Measurements from ENCODE around the gene SMURF2. TPM values are rescaled to one million over a fixed set of nuclear protein-coding genes. Genes with fewer than 3 reads are reported as not detected.

SMURF2 gene
- total and polyA plus RNA-seq, 10 donors, result 5.4 to 35.7 (median 25.0) TPM

- Histone ChIP-seq H3K27me3 (replicated peaks in 1 of 7) (no peaks in the 10 kb centered on the region), H3K4me3 (no peak overlapping the region), H3K27ac (peak overlapping the region in 2 of 8 donors; percentile 0 to 1), H3K4me1 (peaks cover 0 to 8% (median 2%) of the 10 kb centered on the region in 6 donors), H3K36me3 (peaks cover 0 to 100% (median 76%) of the 10 kb centered on the region in 6 donors), H3K9me3 (no peaks in the 10 kb centered on the region)
- no peak for TF ChIP-seq POLR2AphosphoS5 (IDR thresholded peaks at IDR 0.05)
- no peak for TF ChIP-seq POLR2A (IDR thresholded peaks at IDR 0.05)
- TF ChIP-seq, protein P1, sequence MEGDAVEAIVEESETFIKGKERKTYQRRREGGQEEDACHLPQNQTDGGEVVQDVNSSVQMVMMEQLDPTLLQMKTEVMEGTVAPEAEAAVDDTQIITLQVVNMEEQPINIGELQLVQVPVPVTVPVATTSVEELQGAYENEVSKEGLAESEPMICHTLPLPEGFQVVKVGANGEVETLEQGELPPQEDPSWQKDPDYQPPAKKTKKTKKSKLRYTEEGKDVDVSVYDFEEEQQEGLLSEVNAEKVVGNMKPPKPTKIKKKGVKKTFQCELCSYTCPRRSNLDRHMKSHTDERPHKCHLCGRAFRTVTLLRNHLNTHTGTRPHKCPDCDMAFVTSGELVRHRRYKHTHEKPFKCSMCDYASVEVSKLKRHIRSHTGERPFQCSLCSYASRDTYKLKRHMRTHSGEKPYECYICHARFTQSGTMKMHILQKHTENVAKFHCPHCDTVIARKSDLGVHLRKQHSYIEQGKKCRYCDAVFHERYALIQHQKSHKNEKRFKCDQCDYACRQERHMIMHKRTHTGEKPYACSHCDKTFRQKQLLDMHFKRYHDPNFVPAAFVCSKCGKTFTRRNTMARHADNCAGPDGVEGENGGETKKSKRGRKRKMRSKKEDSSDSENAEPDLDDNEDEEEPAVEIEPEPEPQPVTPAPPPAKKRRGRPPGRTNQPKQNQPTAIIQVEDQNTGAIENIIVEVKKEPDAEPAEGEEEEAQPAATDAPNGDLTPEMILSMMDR (IDR thresholded peaks at IDR 0.05 in 8 of 11, conservative IDR thresholded peaks at IDR 0.05 in 3 of 11), result no peak
- intact Hi-C loops (cut with DNase I; ENCODE audit: low total_unique reads), result no loop called here
- 69 to 93% (median 88%) methylated on average over 2 of the region's 2 CpGs for WGBS, 5 donors
- no peak for DNase-seq
Observed at GRCh38 chr17:64536913-64537312, 125.2 kb downstream of the SMURF2 start.

DNA sequence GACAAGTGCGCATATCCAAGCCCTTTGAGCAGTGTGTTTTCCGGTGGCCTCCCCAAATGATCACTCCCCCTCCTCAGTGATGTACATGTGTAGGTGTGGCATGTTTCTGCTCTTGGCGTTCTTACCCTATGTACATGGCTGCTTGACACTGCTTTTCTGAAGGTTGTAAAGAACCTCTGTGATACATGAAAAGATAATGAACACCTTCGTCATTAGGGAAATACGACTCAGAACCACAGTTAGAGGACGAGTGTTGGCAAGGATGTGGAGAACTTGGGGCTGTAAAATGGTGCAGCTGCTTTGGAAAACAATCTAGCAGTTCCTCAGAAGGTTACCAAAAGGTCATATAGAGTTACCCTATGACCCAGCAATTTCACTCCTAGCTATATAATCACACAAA lies 126.8 kb downstream of the SMURF2 start:
- H3K36me3 ChIP-seq, result peaks cover 0 to 100% (median 89%) of the 10 kb centered on the region in 6 donors
- H3K9me3 ChIP-seq, result no peaks in the 10 kb centered on the region
- H3K4me3 ChIP-seq, result no peak overlapping the region
- WGBS, 5 donors, result 76 to 81% (median 78%) methylated on average over 6 of the region's 6 CpGs
- intact Hi-C loops (cut with DNase I; ENCODE audit: low total_unique reads), result no loop called here
- TF ChIP-seq, protein P1 (IDR thresholded peaks at IDR 0.05 in 8 of 11, conservative IDR thresholded peaks at IDR 0.05 in 3 of 11), result no peak
- TF ChIP-seq POLR2AphosphoS5 (IDR thresholded peaks at IDR 0.05), result peak in 1 of 3 donors; percentile 15
- peak overlapping the region in 3 of 8 donors; percentile 3 to 14 (median 13) for H3K27ac ChIP-seq
- no peaks in the 10 kb centered on the region for H3K27me3 ChIP-seq (replicated peaks in 1 of 7)
- DNase-seq, result no peak
- peaks cover 0 to 8% (median 2%) of the 10 kb centered on the region in 6 donors for H3K4me1 ChIP-seq

DNA sequence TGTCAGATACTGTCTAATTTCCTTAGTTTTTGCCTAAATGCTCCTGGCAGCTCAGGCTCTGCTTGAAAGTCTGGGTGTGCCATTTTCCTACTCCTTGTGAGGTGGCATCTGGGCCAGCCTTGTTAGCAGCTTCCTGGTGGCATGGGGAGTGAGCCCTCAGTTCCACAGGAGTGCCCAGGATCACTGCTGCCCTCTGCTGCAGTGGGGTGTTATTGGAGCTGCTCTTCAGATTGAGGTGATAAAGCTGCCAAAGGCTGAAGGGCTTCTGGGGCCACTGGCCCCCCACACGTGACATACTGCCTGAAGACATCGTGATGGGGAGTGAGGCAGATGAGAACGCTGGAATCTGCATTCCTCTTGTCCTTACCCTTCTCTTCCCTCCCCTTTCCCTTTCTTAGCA lies 127.9 kb downstream of the SMURF2 start:
- Histone ChIP-seq H3K36me3 (peaks cover 1 to 100% (median 98%) of the 10 kb centered on the region in 6 donors), H3K9me3 (no peaks in the 10 kb centered on the region), H3K27me3 (replicated peaks in 1 of 7) (no peaks in the 10 kb centered on the region), H3K27ac (peak overlapping the region in 6 of 8 donors; percentile 9 to 30 (median 17)), H3K4me3 (no peak overlapping the region), H3K4me1 (peaks cover 0 to 8% (median 2%) of the 10 kb centered on the region in 6 donors)
- TF ChIP-seq, protein P1 (IDR thresholded peaks at IDR 0.05 in 8 of 11, conservative IDR thresholded peaks at IDR 0.05 in 3 of 11), result no peak
- no peak for TF ChIP-seq POLR2AphosphoS5 (IDR thresholded peaks at IDR 0.05)
- no peak for TF ChIP-seq POLR2A (IDR thresholded peaks at IDR 0.05)
- 82 to 90% (median 85%) methylated on average over 3 of the region's 3 CpGs for WGBS, 5 donors
- no peak for DNase-seq
- intact Hi-C loops (cut with DNase I; ENCODE audit: low total_unique reads), result no loop called here

DNA sequence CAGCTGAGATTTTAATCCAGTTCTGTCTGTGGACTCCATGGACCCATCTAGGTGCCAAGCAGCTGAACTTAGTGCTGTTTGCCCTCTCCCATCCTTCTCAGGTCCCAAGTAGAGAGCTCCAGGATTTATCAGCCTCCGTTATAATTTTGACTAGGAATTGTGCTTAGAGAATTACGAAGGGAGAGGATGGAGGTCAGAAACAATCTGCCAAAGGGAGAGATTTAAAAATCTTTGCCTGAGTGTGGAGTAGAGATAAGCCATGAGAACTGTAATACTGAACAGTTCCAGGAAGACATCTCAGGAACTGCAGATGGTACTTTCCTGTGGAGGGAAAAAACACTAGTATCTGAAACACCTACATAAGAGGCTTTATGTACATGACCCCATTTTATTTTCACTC lies 128.3 kb downstream of the SMURF2 start:
- TF ChIP-seq POLR2AphosphoS5 (IDR thresholded peaks at IDR 0.05), result no peak
- TF ChIP-seq, protein P1 (IDR thresholded peaks at IDR 0.05 in 8 of 11, conservative IDR thresholded peaks at IDR 0.05 in 3 of 11), result no peak
- TF ChIP-seq POLR2A (IDR thresholded peaks at IDR 0.05), result no peak
- peak overlapping the region in 5 of 8 donors; percentile 9 to 30 (median 14) for H3K27ac ChIP-seq
- WGBS, 5 donors, result 74 to 90% (median 80%) methylated on average over 2 of the region's 2 CpGs
- intact Hi-C loops (cut with DNase I; ENCODE audit: low total_unique reads), result no loop called here
- no peaks in the 10 kb centered on the region for H3K9me3 ChIP-seq
- H3K4me1 ChIP-seq, result peaks cover 0 to 8% (median 2%) of the 10 kb centered on the region in 6 donors
- H3K4me3 ChIP-seq, result no peak overlapping the region
- H3K27me3 ChIP-seq (replicated peaks in 1 of 7), result no peaks in the 10 kb centered on the region
- no peak for DNase-seq
- H3K36me3 ChIP-seq, result peaks cover 4 to 100% (median 98%) of the 10 kb centered on the region in 6 donors

All from spleen (tissue), 11 donors.